A549 treated with dexamethasone at 1 μM for 4 hours (cell line): ENCODE results near the gene ZFY. TPM values are rescaled to one million over a fixed set of nuclear protein-coding genes. Genes with fewer than 3 reads are reported as not detected.

Experiments used
- total RNA-seq: library from RNA; stranded (reverse); fragments of 200-300 nt; extraction: Qiagen RNA extraction; gene quantifications from 5 replicates; pipeline ENCODE4 v1.2.3, GENCODE V29; 2022

The ZFY gene
- 2.8 to 8.1 TPM (median 4.7 TPM) in 5 replicates for total RNA-seq

GRCh38 chrY:2934861-2935715 lies at the start of gene ZFY:
Gene ZFY (plus strand): TSS chrY:2935381. CDS start chrY:2953937, 18,556 bp downstream.

Other genes with a start within 250 kb of the ZFY start
- gene SRY, start 147.7 kb upstream of the ZFY start, total RNA-seq: not detected in 5 replicates
- gene RPS4Y1, start 93.8 kb upstream of the ZFY start, total RNA-seq: 276 to 302 TPM (median 279 TPM) in 5 replicates